DND-41 (cell line): ENCODE measurements around the gene DDX24.

Source experiments
- EZH2 ChIP-seq: IDR thresholded peaks from 3 replicates; pipeline ENCODE4 v1.6.1; 2012; ENCODE audit warnings: borderline replicate concordance, low read depth, mild to moderate bottlenecking, moderate library complexity, low read length, inconsistent platforms; ENCODE audit not compliant: severe bottlenecking
- TF ChIP-seq, protein P1 (sequence below): IDR thresholded peaks from 2 replicates; pipeline ENCODE4 v1.5.1; 2012; ENCODE audit warnings: borderline replicate concordance, low read length, moderate library complexity, mild to moderate bottlenecking; ENCODE audit not compliant: poor library complexity, severe bottlenecking; ENCODE audit errors: extremely low read depth

DNA sequence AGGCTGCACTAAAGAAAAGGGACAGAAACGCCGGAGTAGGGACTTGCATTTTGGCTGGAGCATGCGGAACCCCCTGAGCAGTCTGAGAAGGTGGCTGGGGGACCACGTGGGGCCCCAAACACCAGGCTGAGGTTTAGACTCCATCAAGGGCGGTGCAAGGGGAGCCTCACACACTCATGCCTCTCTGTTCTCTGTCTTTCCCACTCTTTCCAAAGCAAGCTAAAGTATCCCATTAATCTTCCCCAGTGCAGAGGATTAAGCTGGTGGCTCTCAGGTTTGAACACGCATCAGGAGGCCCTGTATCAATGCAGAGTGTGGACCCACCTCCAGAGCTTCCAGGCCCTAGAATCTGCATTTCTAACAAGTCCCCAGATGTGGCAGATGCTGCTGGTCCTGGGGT, 70.4 kb downstream of the DDX24 start:
- no peak for TF ChIP-seq EZH2
- TF ChIP-seq, protein P1, sequence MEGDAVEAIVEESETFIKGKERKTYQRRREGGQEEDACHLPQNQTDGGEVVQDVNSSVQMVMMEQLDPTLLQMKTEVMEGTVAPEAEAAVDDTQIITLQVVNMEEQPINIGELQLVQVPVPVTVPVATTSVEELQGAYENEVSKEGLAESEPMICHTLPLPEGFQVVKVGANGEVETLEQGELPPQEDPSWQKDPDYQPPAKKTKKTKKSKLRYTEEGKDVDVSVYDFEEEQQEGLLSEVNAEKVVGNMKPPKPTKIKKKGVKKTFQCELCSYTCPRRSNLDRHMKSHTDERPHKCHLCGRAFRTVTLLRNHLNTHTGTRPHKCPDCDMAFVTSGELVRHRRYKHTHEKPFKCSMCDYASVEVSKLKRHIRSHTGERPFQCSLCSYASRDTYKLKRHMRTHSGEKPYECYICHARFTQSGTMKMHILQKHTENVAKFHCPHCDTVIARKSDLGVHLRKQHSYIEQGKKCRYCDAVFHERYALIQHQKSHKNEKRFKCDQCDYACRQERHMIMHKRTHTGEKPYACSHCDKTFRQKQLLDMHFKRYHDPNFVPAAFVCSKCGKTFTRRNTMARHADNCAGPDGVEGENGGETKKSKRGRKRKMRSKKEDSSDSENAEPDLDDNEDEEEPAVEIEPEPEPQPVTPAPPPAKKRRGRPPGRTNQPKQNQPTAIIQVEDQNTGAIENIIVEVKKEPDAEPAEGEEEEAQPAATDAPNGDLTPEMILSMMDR, result no peak
